NCI-H446 treated with DMSO at 0.1 percent for 48 hours (cell line): Measurements from ENCODE around the gene GMDS.

Source experiments
- DNase-seq: peaks from one replicate; lab custom pipeline; 2025; lab: John Stamatoyannopoulos, UW

GMDS gene

GRCh38 chr6:2245103-2245876, at the start of gene GMDS:
GMDS (minus strand) TSS chr6:2245605.
- peak; percentile 72 for DNase-seq

- DNase-seq = no peak
Observed at GRCh38 chr6:2285510-2285909, 40.1 kb upstream of the GMDS start.

GRCh38 chr6:2275892-2276242, 30.5 kb upstream of the GMDS start:
- DNase-seq = no peak

- DNase-seq = no peak
Observed at GRCh38 chr6:2274981-2275891, 29.8 kb upstream of the GMDS start.

- DNase-seq = no peak
Observed at GRCh38 chr6:2272696-2273095, 27.3 kb upstream of the GMDS start.

GRCh38 chr6:2270054-2270453, 24.6 kb upstream of the GMDS start:
- no peak for DNase-seq

- DNase-seq = no peak
Observed at GRCh38 chr6:2266841-2267240, 21.4 kb upstream of the GMDS start.

GRCh38 chr6:2266031-2266795, 20.8 kb upstream of the GMDS start:
- DNase-seq = no peak

- no peak for DNase-seq
Observed at GRCh38 chr6:2264932-2265331, 19.5 kb upstream of the GMDS start.

GRCh38 chr6:2263896-2264295, 18.5 kb upstream of the GMDS start:
- DNase-seq = no peak

- DNase-seq = no peak
Observed at GRCh38 chr6:2259574-2259973, 14.2 kb upstream of the GMDS start.

GRCh38 chr6:2259002-2259494, 13.6 kb upstream of the GMDS start:
- DNase-seq = no peak

GRCh38 chr6:2258112-2258511, 12.7 kb upstream of the GMDS start:
- no peak for DNase-seq

GRCh38 chr6:2257363-2257762, 12.0 kb upstream of the GMDS start:
- no peak for DNase-seq

- DNase-seq = no peak
Observed at GRCh38 chr6:2254747-2255146, 9.3 kb upstream of the GMDS start.

- no peak for DNase-seq
Observed at GRCh38 chr6:2249126-2249525, 3.7 kb upstream of the GMDS start.

- no peak for DNase-seq
Observed at GRCh38 chr6:2247664-2248063, 2.3 kb upstream of the GMDS start.

- DNase-seq = peak; percentile 49
Observed at GRCh38 chr6:2245877-2246863, 765 bp upstream of the GMDS start.

GRCh38 chr6:2244261-2245102, 923 bp downstream of the GMDS start:
- no peak for DNase-seq

GRCh38 chr6:2242311-2242710, 3.1 kb downstream of the GMDS start:
- DNase-seq = no peak
